H1 (cell line): ENCODE data around the gene DCUN1D4.

ENCODE experiments used
- HDAC2 ChIP-seq, 2 experiments: fragments of 300-600 bp in 1 of 2; sonication (generic) in 1 of 2; IDR thresholded peaks; 2 replicates each; pipeline ENCODE4 v1.6.1; 2011 to 2012; ENCODE audit warnings: low read depth in 2 of 2, low read length in 2 of 2, mild to moderate bottlenecking in 2 of 2, moderate library complexity in 2 of 2, borderline replicate concordance in 1 of 2, inconsistent platforms in 1 of 2
- POLR2A ChIP-seq, 2 experiments: IDR thresholded peaks; 1 replicate in 1 of 2; 2 replicates in 1 of 2; pipeline ENCODE4 v1.6.1; 2011; ENCODE audit warnings: low read depth in 2 of 2, low read length in 2 of 2, mild to moderate bottlenecking in 2 of 2; ENCODE audit errors: control extremely low read depth in 1 of 2
- SRF ChIP-seq: IDR thresholded peaks from 2 replicates; pipeline ENCODE4 v1.6.1; 2011; ENCODE audit warnings: mild to moderate bottlenecking, low read depth, low read length, moderate library complexity
- TF ChIP-seq, protein P1 (sequence below), 3 experiments: IDR thresholded peaks; 1 replicate in 2 of 3; 2 replicates in 1 of 3; pipeline versions ENCODE4 v1.5.1 to v1.6.1; 2011; ENCODE audit warnings: low read length in 3 of 3, mild to moderate bottlenecking in 3 of 3, inconsistent platforms in 2 of 3, low read depth in 1 of 3, moderate library complexity in 1 of 3; ENCODE audit not compliant: insufficient read depth in 1 of 3; ENCODE audit errors: control extremely low read depth in 1 of 3
- TF ChIP-seq, protein P2 (sequence below): IDR thresholded peaks from 2 replicates; pipeline ENCODE4 v1.6.1; 2012; ENCODE audit warnings: low read length, inconsistent platforms

DNA sequence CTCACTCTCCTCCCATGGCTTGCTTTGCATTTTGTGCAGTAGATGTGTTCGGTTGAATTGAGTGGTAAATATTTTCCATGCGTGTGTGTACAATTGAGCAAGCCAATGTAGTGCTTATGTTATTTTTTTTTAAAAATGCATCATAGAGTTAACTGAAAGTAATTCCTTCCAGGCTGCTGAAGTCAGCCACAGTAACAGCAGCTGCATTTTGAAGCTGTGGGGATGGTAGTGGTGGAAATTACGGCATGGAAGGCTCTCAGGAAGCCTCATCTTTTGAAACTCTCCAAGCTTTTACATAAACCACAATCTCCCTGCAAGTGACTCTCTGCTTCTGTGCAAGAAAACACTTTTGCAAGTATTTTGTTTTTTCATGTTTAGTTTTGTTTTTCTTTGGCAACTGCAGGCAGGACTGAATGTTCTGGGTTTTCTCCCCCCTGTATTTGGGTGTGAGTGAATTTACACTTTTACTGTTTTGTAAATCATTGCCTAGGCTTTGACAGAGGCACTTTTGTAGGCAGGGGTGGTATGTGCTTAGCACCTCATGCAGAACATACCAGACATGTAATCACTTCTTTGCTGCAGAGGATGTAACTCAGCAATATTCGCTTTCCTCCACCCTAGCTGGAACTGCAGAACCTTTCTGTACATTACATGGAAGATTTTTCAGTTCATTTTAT lies 121.0 kb downstream of the DCUN1D4 start:
- TF ChIP-seq SRF = no peak
- TF ChIP-seq, protein P1, sequence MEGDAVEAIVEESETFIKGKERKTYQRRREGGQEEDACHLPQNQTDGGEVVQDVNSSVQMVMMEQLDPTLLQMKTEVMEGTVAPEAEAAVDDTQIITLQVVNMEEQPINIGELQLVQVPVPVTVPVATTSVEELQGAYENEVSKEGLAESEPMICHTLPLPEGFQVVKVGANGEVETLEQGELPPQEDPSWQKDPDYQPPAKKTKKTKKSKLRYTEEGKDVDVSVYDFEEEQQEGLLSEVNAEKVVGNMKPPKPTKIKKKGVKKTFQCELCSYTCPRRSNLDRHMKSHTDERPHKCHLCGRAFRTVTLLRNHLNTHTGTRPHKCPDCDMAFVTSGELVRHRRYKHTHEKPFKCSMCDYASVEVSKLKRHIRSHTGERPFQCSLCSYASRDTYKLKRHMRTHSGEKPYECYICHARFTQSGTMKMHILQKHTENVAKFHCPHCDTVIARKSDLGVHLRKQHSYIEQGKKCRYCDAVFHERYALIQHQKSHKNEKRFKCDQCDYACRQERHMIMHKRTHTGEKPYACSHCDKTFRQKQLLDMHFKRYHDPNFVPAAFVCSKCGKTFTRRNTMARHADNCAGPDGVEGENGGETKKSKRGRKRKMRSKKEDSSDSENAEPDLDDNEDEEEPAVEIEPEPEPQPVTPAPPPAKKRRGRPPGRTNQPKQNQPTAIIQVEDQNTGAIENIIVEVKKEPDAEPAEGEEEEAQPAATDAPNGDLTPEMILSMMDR (IDR thresholded peaks at IDR 0.05; ENCODE audit: control extremely low read depth in 1 of 3, insufficient read depth in 1 of 3, low read depth in 1 of 3, low read length in 3 of 3) = no peak
- TF ChIP-seq, protein P2, sequence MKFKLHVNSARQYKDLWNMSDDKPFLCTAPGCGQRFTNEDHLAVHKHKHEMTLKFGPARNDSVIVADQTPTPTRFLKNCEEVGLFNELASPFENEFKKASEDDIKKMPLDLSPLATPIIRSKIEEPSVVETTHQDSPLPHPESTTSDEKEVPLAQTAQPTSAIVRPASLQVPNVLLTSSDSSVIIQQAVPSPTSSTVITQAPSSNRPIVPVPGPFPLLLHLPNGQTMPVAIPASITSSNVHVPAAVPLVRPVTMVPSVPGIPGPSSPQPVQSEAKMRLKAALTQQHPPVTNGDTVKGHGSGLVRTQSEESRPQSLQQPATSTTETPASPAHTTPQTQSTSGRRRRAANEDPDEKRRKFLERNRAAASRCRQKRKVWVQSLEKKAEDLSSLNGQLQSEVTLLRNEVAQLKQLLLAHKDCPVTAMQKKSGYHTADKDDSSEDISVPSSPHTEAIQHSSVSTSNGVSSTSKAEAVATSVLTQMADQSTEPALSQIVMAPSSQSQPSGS = no peak
- TF ChIP-seq HDAC2 (IDR thresholded peaks at IDR 0.05; ENCODE audit: borderline replicate concordance in 1 of 2, low read depth in 2 of 2, low read length in 2 of 2) = no peak
- no peak for TF ChIP-seq POLR2A (IDR thresholded peaks at IDR 0.05; ENCODE audit: control extremely low read depth in 1 of 2, low read depth in 2 of 2, low read length in 2 of 2)
